Loucy (cell line): Measurements from ENCODE around the gene C1orf159.
A peak's percentile ranks its signal among the peaks of the same experiment; 100 is the strongest.
"Not testable (repeated sequence)": the region's sequence is repeated elsewhere in the genome, so short reads cannot be mapped to it uniquely, and the experiment has no call there.

Experiments
- H2AFZ ChIP-seq: fragments of 200-600 bp; sonication (generic); 2 replicates; pipeline ENCODE4 v1.6.0; 2016; ENCODE audit warnings: antibody characterized with exemption, mild to moderate bottlenecking, low read length, moderate library complexity
- H3F3A ChIP-seq: fragments of 200-600 bp; 2 replicates; pipeline ENCODE4 v1.6.0; 2016; ENCODE audit warnings: antibody characterized with exemption, low read depth, mild to moderate bottlenecking
- H3K27me3 ChIP-seq: fragments of 200-600 bp; sonication (generic); 2 replicates; pipeline ENCODE4 v1.6.1; 2014; ENCODE audit warnings: low read length, mild to moderate bottlenecking; ENCODE audit not compliant: insufficient read depth, poor library complexity, severe bottlenecking
- H3K36me3 ChIP-seq: fragments of 200-600 bp; sonication (generic); 2 replicates; pipeline ENCODE4 v1.6.1; 2016; ENCODE audit warnings: low read length; ENCODE audit not compliant: insufficient read depth
- H3K4me1 ChIP-seq: fragments of 200-600 bp; sonication (generic); 2 replicates; pipeline ENCODE4 v1.5.1; 2014; ENCODE audit warnings: low read length, mild to moderate bottlenecking; ENCODE audit not compliant: insufficient read depth, poor library complexity, severe bottlenecking
- H3K4me2 ChIP-seq: fragments of 200-600 bp; sonication (generic); 2 replicates; pipeline ENCODE4 v1.6.0; 2014; ENCODE audit warnings: antibody characterized with exemption, low read length, low read depth, mild to moderate bottlenecking; ENCODE audit not compliant: poor library complexity, severe bottlenecking
- H3K4me3 ChIP-seq: fragments of 200-600 bp; sonication (generic); 2 replicates; pipeline ENCODE4 v1.5.1; 2014; ENCODE audit warnings: low read length, mild to moderate bottlenecking, mixed read lengths; ENCODE audit not compliant: poor library complexity, severe bottlenecking
- H3K79me2 ChIP-seq: fragments of 200-600 bp; sonication (generic); 2 replicates; pipeline ENCODE4 v1.6.1; 2014; ENCODE audit warnings: low read length; ENCODE audit not compliant: insufficient read depth
- H3K9ac ChIP-seq: fragments of 200-600 bp; sonication (generic); 2 replicates; pipeline ENCODE4 v1.6.0; 2014; ENCODE audit warnings: mild to moderate bottlenecking, low read depth, low read length, moderate library complexity; ENCODE audit not compliant: poor library complexity, severe bottlenecking
- H3K9me2 ChIP-seq: fragments of 200-600 bp; sonication (generic); replicated peaks from 2 replicates; pipeline ENCODE4 v1.6.1; 2016; ENCODE audit warnings: low read depth, low read length, mixed read lengths
- H3K9me3 ChIP-seq: fragments of 200-600 bp; sonication (generic); 2 replicates; pipeline ENCODE4 v1.6.1; 2014; ENCODE audit warnings: mild to moderate bottlenecking, antibody characterized with exemption, low read length, low read depth; ENCODE audit not compliant: insufficient read depth
- H4K20me1 ChIP-seq: fragments of 200-600 bp; sonication (generic); 2 replicates; pipeline ENCODE4 v1.6.0; 2014; ENCODE audit warnings: antibody characterized with exemption, low read length, mild to moderate bottlenecking; ENCODE audit not compliant: insufficient read depth, poor library complexity, severe bottlenecking
- CTCF ChIP-seq: fragments of 200-600 bp; sonication (generic); conservative IDR thresholded peaks from 2 replicates; pipeline ENCODE4 v1.5.1; 2014; ENCODE audit warnings: mild to moderate bottlenecking, antibody characterized with exemption, low read length
- EZH2phosphoT487 ChIP-seq: fragments of 200-600 bp; IDR thresholded peaks from 2 replicates; pipeline ENCODE4 v1.6.1; 2018; ENCODE audit warnings: antibody characterized with exemption, mild to moderate bottlenecking, moderate library complexity, borderline replicate concordance

C1orf159 gene

GRCh38 chr1:1106510-1107221, 9.2 kb downstream of the C1orf159 start:
- H3K27me3 ChIP-seq = no peaks in the 10 kb centered on the region
- H3K9ac ChIP-seq = no peak overlapping the region
- no peaks in the 10 kb centered on the region for H3K9me2 ChIP-seq
- 0 out of 2 replicates have a peak, but pooled peaks cover 6% of the 10 kb centered on the region for H3K79me2 ChIP-seq
- H3K4me2 ChIP-seq = no peak overlapping the region
- peaks cover 14% of the 10 kb centered on the region for H3K4me1 ChIP-seq
- TF ChIP-seq EZH2phosphoT487 = no peak
- TF ChIP-seq CTCF = no peak
- H3F3A ChIP-seq = no peaks in the 10 kb centered on the region
- H3K4me3 ChIP-seq = no peak overlapping the region
- H3K9me3 ChIP-seq = no peaks in the 10 kb centered on the region
- H3K36me3 ChIP-seq = no peaks in the 10 kb centered on the region
- no peaks in the 10 kb centered on the region for H4K20me1 ChIP-seq
- no peak overlapping the region for H2AFZ ChIP-seq

- H3K9ac ChIP-seq, H2AFZ ChIP-seq, H3K27me3 ChIP-seq, H4K20me1 ChIP-seq, H3K79me2 ChIP-seq, H3K4me3 ChIP-seq, H3K36me3 ChIP-seq, H3K9me3 ChIP-seq, H3F3A ChIP-seq, H3K9me2 ChIP-seq: not testable (repeated sequence)
- peaks cover 14% of the 10 kb centered on the region for H3K4me1 ChIP-seq
- peak overlapping the region; percentile 30 for H3K4me2 ChIP-seq
Observed at GRCh38 chr1:1104152-1104551, 11.7 kb downstream of the C1orf159 start.

GRCh38 chr1:1101503-1101902, 14.4 kb downstream of the C1orf159 start:
- H3K79me2 ChIP-seq = no peaks in the 10 kb centered on the region
- H3K9me2 ChIP-seq = no peaks in the 10 kb centered on the region
- H3K4me3 ChIP-seq = no peak overlapping the region
- H2AFZ ChIP-seq = no peak overlapping the region
- TF ChIP-seq CTCF (no peak), EZH2phosphoT487 (no peak)
- H3K4me2 ChIP-seq = no peak overlapping the region
- no peaks in the 10 kb centered on the region for H4K20me1 ChIP-seq
- H3K9ac ChIP-seq = no peak overlapping the region
- no peaks in the 10 kb centered on the region for H3K27me3 ChIP-seq
- no peaks in the 10 kb centered on the region for H3F3A ChIP-seq
- no peaks in the 10 kb centered on the region for H3K36me3 ChIP-seq
- H3K9me3 ChIP-seq = no peaks in the 10 kb centered on the region
- H3K4me1 ChIP-seq = peaks cover 14% of the 10 kb centered on the region

DNA sequence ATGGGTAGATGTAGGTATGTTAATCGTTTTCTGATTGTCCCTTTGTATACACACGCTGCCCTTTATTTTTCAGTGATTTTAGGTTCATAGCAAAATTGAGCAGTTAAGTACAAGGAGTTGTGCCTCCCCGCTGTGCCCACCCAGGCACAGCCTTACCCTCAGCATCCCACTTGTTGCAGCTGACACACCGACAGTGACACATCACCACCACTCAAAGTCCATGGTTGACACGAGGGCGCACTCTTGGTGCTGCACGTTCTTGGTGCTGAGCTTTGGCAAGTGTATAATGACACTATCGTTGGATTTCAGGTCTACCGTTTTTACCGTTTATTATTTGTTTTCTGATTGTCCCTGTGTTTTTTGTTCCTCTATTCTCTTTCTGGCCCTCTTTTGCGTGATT, 15.6 kb downstream of the C1orf159 start:
- no peak for TF ChIP-seq CTCF
- no peak for TF ChIP-seq EZH2phosphoT487
- Histone ChIP-seq H3K36me3 (no peaks in the 10 kb centered on the region), H3K27me3 (no peaks in the 10 kb centered on the region), H3K79me2 (no peaks in the 10 kb centered on the region), H2AFZ (no peak overlapping the region), H3K9me2 (no peaks in the 10 kb centered on the region), H3K9me3 (no peaks in the 10 kb centered on the region), H3K4me1 (peaks cover 14% of the 10 kb centered on the region), H3F3A (no peaks in the 10 kb centered on the region), H3K4me3 (no peak overlapping the region), H3K4me2 (no peak overlapping the region), H4K20me1 (no peaks in the 10 kb centered on the region), H3K9ac (no peak overlapping the region)
